Activated CD4-positive, alpha-beta T cell treated with anti-CD3 and anti-CD28 coated beads for 36 hours (primary cell): ENCODE data around the gene NINJ2. TPM values are rescaled to one million over a fixed set of nuclear protein-coding genes. Genes with fewer than 3 reads are reported as not detected.
A peak's percentile ranks its signal among the peaks of the same experiment; 100 is the strongest.
"Not testable (repeated sequence)": the region's sequence is repeated elsewhere in the genome, so short reads cannot be mapped to it uniquely, and the experiment has no call there.

Source experiments
- ATAC-seq: fragments of 200-7000 bp; cut with Tn5 transposase; one replicate; pipeline ENCODE4 v1.10.0; 2021; ENCODE audit warnings: mild to moderate bottlenecking, moderate library complexity
- CTCF ChIA-PET: fragments of 350-600 bp; sonication (Branson Sonifier 250); formaldehyde crosslinking; loops from one replicate; lab custom pipeline; 2021; ENCODE audit warnings: antibody characterized with exemption; lab: Charles Lee
- POLR2A ChIA-PET: fragments of 350-600 bp; sonication (Branson Sonifier 250); formaldehyde crosslinking; loops from one replicate; lab custom pipeline; 2021; ENCODE audit warnings: antibody characterized with exemption, inconsistent platforms; lab: Charles Lee
- DNase-seq: peaks from one replicate; pipeline ENCODE4 v3.0.0-alpha.2; 2020
- H3K27ac Mint-ChIP-seq: one replicate; pipeline ENCODE4 v1.8.0; 2021; ENCODE audit warnings: mixed read lengths
- H3K27me3 Mint-ChIP-seq: one replicate; pipeline ENCODE4 v1.8.0; 2021; ENCODE audit warnings: mixed read lengths
- H3K36me3 Mint-ChIP-seq: one replicate; pipeline ENCODE4 v1.8.0; 2021; ENCODE audit warnings: low read depth, mixed read lengths
- H3K4me1 Mint-ChIP-seq: one replicate; pipeline ENCODE4 v1.8.0; 2021; ENCODE audit warnings: mixed read lengths
- H3K4me3 Mint-ChIP-seq: one replicate; pipeline ENCODE4 v1.8.0; 2021; ENCODE audit warnings: mild to moderate bottlenecking, moderate library complexity, mixed read lengths
- H3K9me3 Mint-ChIP-seq: one replicate; pipeline ENCODE4 v1.8.0; 2021; ENCODE audit warnings: low read depth, mixed read lengths
- intact Hi-C, 2 experiments: fragments of 100-400 bp; cut with DNase I in 1 of 2; cut with micrococcal nuclease in 1 of 2; formaldehyde crosslinking; loops; one replicate each; pipeline versions ENCODE4 v1.14.2 to v1.15.1; 2022 to 2024; cut with DNase I, micrococcal nuclease
- total RNA-seq, 2 experiments: library from RNA; stranded (reverse); gene quantifications; one replicate each; pipeline ENCODE4 v1.2.3, GENCODE V29; 2021

Gene NINJ2
- total RNA-seq, 2 experiments from 2014 or later: 3.5 to 5.7 TPM

GRCh38 chr12:640773-641172 is 22.5 kb downstream of the NINJ2 start:
- intact Hi-C loops: no loop called here
- CTCF ChIA-PET: interaction anchor here (0.9 to 1.8 kb wide), 3 partner anchors 15 to 110 kb away, joined by 3 to 5 read pairs (median 4); no protein-coding TSS in a partner anchor
- H3K36me3 Mint-ChIP-seq: no peaks in the 10 kb centered on the region
- no peak overlapping the region for H3K4me3 Mint-ChIP-seq
- POLR2A ChIA-PET: no interaction called here
- ATAC-seq (no peak), DNase-seq (no peak)
- peaks cover 67% of the 10 kb centered on the region for H3K4me1 Mint-ChIP-seq
- peak overlapping the region; percentile 64 for H3K27ac Mint-ChIP-seq
- H3K27me3 Mint-ChIP-seq: no peaks in the 10 kb centered on the region
- no peaks in the 10 kb centered on the region for H3K9me3 Mint-ChIP-seq

GRCh38 chr12:639988-640387 is 23.3 kb downstream of the NINJ2 start:
- peaks cover 3% of the 10 kb centered on the region for H3K36me3 Mint-ChIP-seq
- H3K9me3 Mint-ChIP-seq: no peaks in the 10 kb centered on the region
- ChIA-PET CTCF (interaction anchor here (0.9 to 1.7 kb wide), 2 partner anchors 14 to 64 kb away, joined by 3 to 4 read pairs; no protein-coding TSS in a partner anchor), POLR2A (interaction anchor here (0.9 kb wide), 1 partner anchor 9 kb away, joined by 6 read pairs; no protein-coding TSS in a partner anchor)
- ATAC-seq: no peak
- no peaks in the 10 kb centered on the region for H3K27me3 Mint-ChIP-seq
- no peak overlapping the region for H3K4me3 Mint-ChIP-seq
- intact Hi-C loops: loop anchor here in 1 of 2 experiments (1.0 to 2.0 kb wide), 2 partner anchors 35 to 64 kb away; no protein-coding TSS in a partner anchor
- no peak for DNase-seq
- peaks cover 62% of the 10 kb centered on the region for H3K4me1 Mint-ChIP-seq
- peak overlapping the region; percentile 64 for H3K27ac Mint-ChIP-seq

- POLR2A ChIA-PET: interaction anchor here (0.9 kb wide), 1 partner anchor 9 kb away, joined by 6 read pairs; no protein-coding TSS in a partner anchor
- ATAC-seq: peak; percentile 82
These were observed 23.7 kb downstream of the NINJ2 start for GRCh38 chr12:639566-639965.

GRCh38 chr12:638953-639557 is 24.2 kb downstream of the NINJ2 start:
- Mint-ChIP-seq H3K4me3 (no peak overlapping the region), H3K9me3 (no peaks in the 10 kb centered on the region), H3K36me3 (peaks cover 3% of the 10 kb centered on the region), H3K27me3 (no peaks in the 10 kb centered on the region), H3K4me1 (peaks cover 57% of the 10 kb centered on the region), H3K27ac (peak overlapping the region; percentile 64)
- ChIA-PET POLR2A (interaction anchor here (0.9 kb wide), 1 partner anchor 8 kb away, joined by 6 read pairs; no protein-coding TSS in a partner anchor), CTCF (interaction anchor here (1.7 kb wide), 1 partner anchor 63 kb away, joined by 4 read pairs; no protein-coding TSS in a partner anchor)
- peak; percentile 63 for ATAC-seq
- intact Hi-C loops: loop anchor here in 1 of 2 experiments (1.0 to 2.0 kb wide), 2 partner anchors 36 to 63 kb away; no protein-coding TSS in a partner anchor
- DNase-seq: no peak

More at GRCh38 chr12:639566-639965, 23.7 kb downstream of the NINJ2 start:
- intact Hi-C loops: loop anchor here in 1 of 2 experiments (1.0 to 2.0 kb wide), 2 partner anchors 35 to 63 kb away; no protein-coding TSS in a partner anchor
- Mint-ChIP-seq H3K9me3 (no peaks in the 10 kb centered on the region), H3K36me3 (peaks cover 3% of the 10 kb centered on the region), H3K27me3 (no peaks in the 10 kb centered on the region), H3K27ac (peak overlapping the region; percentile 64), H3K4me1 (peaks cover 59% of the 10 kb centered on the region), H3K4me3 (no peak overlapping the region)
- peak; percentile 53 for DNase-seq
- CTCF ChIA-PET: interaction anchor here (0.9 to 1.7 kb wide), 2 partner anchors 14 to 64 kb away, joined by 3 to 4 read pairs; no protein-coding TSS in a partner anchor

GRCh38 chr12:636632-637031 is 26.6 kb downstream of the NINJ2 start:
- Mint-ChIP-seq H3K9me3 (no peaks in the 10 kb centered on the region), H3K27ac (peak overlapping the region; percentile 47), H3K4me3 (no peak overlapping the region), H3K27me3 (no peaks in the 10 kb centered on the region), H3K36me3 (peaks cover 4% of the 10 kb centered on the region), H3K4me1 (peaks cover 59% of the 10 kb centered on the region)
- no peak for ATAC-seq
- POLR2A ChIA-PET: no interaction called here
- intact Hi-C loops: no loop called here
- CTCF ChIA-PET: interaction anchor here (1.0 to 1.6 kb wide), 2 partner anchors 115 to 129 kb away, joined by 3 to 4 read pairs; no protein-coding TSS in a partner anchor
- no peak for DNase-seq

GRCh38 chr12:633731-634130 is 29.5 kb downstream of the NINJ2 start:
- H3K27ac Mint-ChIP-seq: no peak overlapping the region
- ChIA-PET POLR2A (interaction anchor here (0.6 to 0.7 kb wide), 2 partner anchors 56 to 158 kb away, joined by 3 to 4 read pairs; no protein-coding TSS in a partner anchor), CTCF (interaction anchor here (1.5 kb wide), 1 partner anchor 95 kb away, joined by 4 read pairs; no protein-coding TSS in a partner anchor)
- ATAC-seq (no peak), DNase-seq (no peak)
- peaks cover 53% of the 10 kb centered on the region for H3K4me1 Mint-ChIP-seq
- intact Hi-C loops: loop anchor here in 1 of 2 experiments (5.0 kb wide), 2 partner anchors 34 to 179 kb away; no protein-coding TSS in a partner anchor
- peaks cover 10% of the 10 kb centered on the region for H3K36me3 Mint-ChIP-seq
- H3K9me3 Mint-ChIP-seq: no peaks in the 10 kb centered on the region
- H3K4me3 Mint-ChIP-seq: no peak overlapping the region
- H3K27me3 Mint-ChIP-seq: no peaks in the 10 kb centered on the region

- intact Hi-C loops: loop anchor here in 1 of 2 experiments (5.0 kb wide), 2 partner anchors 35 to 180 kb away; no protein-coding TSS in a partner anchor
- Mint-ChIP-seq H3K4me3 (peak overlapping the region; percentile 88), H3K4me1 (peaks cover 53% of the 10 kb centered on the region), H3K27me3 (no peaks in the 10 kb centered on the region), H3K36me3 (peaks cover 10% of the 10 kb centered on the region), H3K9me3 (no peaks in the 10 kb centered on the region), H3K27ac (peak overlapping the region; percentile 79)
- DNase-seq (no peak), ATAC-seq (peak; percentile 33)
- POLR2A ChIA-PET: interaction anchor here (0.5 to 1.7 kb wide), 4 partner anchors 9 to 182 kb away, joined by 4 to 8 read pairs (median 6); no protein-coding TSS in a partner anchor
- CTCF ChIA-PET: interaction anchor here (0.8 to 1.9 kb wide), 11 partner anchors 10 to 182 kb away, joined by 3 to 8 read pairs (median 4); no protein-coding TSS in a partner anchor
These were observed 31.0 kb downstream of the NINJ2 start for GRCh38 chr12:632102-632696.

GRCh38 chr12:630656-631632 is 32.3 kb downstream of the NINJ2 start:
- Mint-ChIP-seq H3K27me3 (no peaks in the 10 kb centered on the region), H3K4me3 (peak overlapping the region; percentile 88), H3K9me3 (no peaks in the 10 kb centered on the region), H3K36me3 (peaks cover 10% of the 10 kb centered on the region), H3K4me1 (peaks cover 47% of the 10 kb centered on the region), H3K27ac (peak overlapping the region; percentile 100)
- DNase-seq: peak; percentile 91
- ChIA-PET CTCF (interaction anchor here (0.6 to 1.9 kb wide), 14 partner anchors 9 to 186 kb away, joined by 3 to 13 read pairs (median 4); no protein-coding TSS in a partner anchor), POLR2A (interaction anchor here (1.0 to 1.1 kb wide), 4 partner anchors 9 to 122 kb away, joined by 3 to 6 read pairs (median 4); partner anchors contain the start of gene WNK1)
- intact Hi-C loops: loop anchor here (1.0 to 5.0 kb wide), 5 partner anchors 9 to 181 kb away; no protein-coding TSS in a partner anchor
- peak; percentile 98 for ATAC-seq

- CTCF ChIA-PET: interaction anchor here (0.7 kb wide), 1 partner anchor 84 kb away, joined by 3 read pairs; no protein-coding TSS in a partner anchor
- intact Hi-C loops: not testable (repeated sequence)
- peaks cover 47% of the 10 kb centered on the region for H3K4me1 Mint-ChIP-seq
These were observed 34.5 kb downstream of the NINJ2 start for GRCh38 chr12:628742-629078.

More at GRCh38 chr12:628742-629078, 34.5 kb downstream of the NINJ2 start:
- DNase-seq, ATAC-seq, H3K36me3 Mint-ChIP-seq, H3K27me3 Mint-ChIP-seq, H3K9me3 Mint-ChIP-seq, POLR2A ChIA-PET, H3K27ac Mint-ChIP-seq, H3K4me3 Mint-ChIP-seq: not testable (repeated sequence)
